MM.1S (cell line): ENCODE data around the gene SRC.

ENCODE experiments used
- DNase-seq: peaks from one replicate; pipeline ENCODE4 v3.0.0-alpha.2; 2015
- H2AFZ ChIP-seq: fragments of 300-600 bp; sonication (generic); 2 replicates; pipeline ENCODE4 v1.6.0; 2016; ENCODE audit warnings: antibody characterized with exemption, low read length
- H3F3A ChIP-seq: fragments of 300-600 bp; sonication (generic); 2 replicates; pipeline ENCODE4 v1.6.1; 2016; ENCODE audit warnings: mild to moderate bottlenecking, antibody characterized with exemption, low read length, moderate library complexity, mixed read lengths; ENCODE audit not compliant: insufficient read depth
- H3K27ac ChIP-seq: fragments of 300-600 bp; sonication (generic); 2 replicates; pipeline ENCODE4 v1.5.1; 2016; ENCODE audit warnings: mild to moderate bottlenecking, low read length
- H3K27me3 ChIP-seq: fragments of 300-600 bp; sonication (generic); replicated peaks from 2 replicates; pipeline ENCODE4 v1.6.0; 2016; ENCODE audit warnings: low read length; ENCODE audit not compliant: insufficient read depth
- H3K36me3 ChIP-seq: fragments of 300-600 bp; sonication (generic); replicated peaks from 2 replicates; pipeline ENCODE4 v1.6.1; 2016; ENCODE audit warnings: mild to moderate bottlenecking, low read length, mixed read lengths; ENCODE audit not compliant: insufficient read depth
- H3K4me1 ChIP-seq: fragments of 300-600 bp; sonication (generic); 2 replicates; pipeline ENCODE4 v1.6.1; 2016; ENCODE audit warnings: low read length, mixed read lengths
- H3K4me2 ChIP-seq: fragments of 300-600 bp; sonication (generic); 2 replicates; pipeline ENCODE4 v1.6.0; 2016; ENCODE audit warnings: low read depth, low read length
- H3K4me3 ChIP-seq: fragments of 300-600 bp; sonication (generic); 2 replicates; pipeline ENCODE4 v1.5.1; 2016; ENCODE audit warnings: low read length, mixed read lengths
- H3K79me2 ChIP-seq: fragments of 300-600 bp; sonication (generic); 2 replicates; pipeline ENCODE4 v1.6.1; 2016; ENCODE audit warnings: mixed run types, low read length, mixed read lengths
- H3K9ac ChIP-seq: fragments of 300-600 bp; sonication (generic); 2 replicates; pipeline ENCODE4 v1.6.1; 2016; ENCODE audit warnings: low read length, mixed read lengths
- H3K9me2 ChIP-seq: fragments of 300-600 bp; sonication (generic); replicated peaks from 2 replicates; pipeline ENCODE4 v1.6.1; 2016; ENCODE audit warnings: mild to moderate bottlenecking, low read length, mixed read lengths; ENCODE audit not compliant: insufficient read depth
- H3K9me3 ChIP-seq: fragments of 300-600 bp; sonication (generic); replicated peaks from 2 replicates; pipeline ENCODE4 v1.6.1; 2016; ENCODE audit warnings: mild to moderate bottlenecking, low read length, mixed read lengths; ENCODE audit not compliant: insufficient read depth
- H4K20me1 ChIP-seq: fragments of 300-600 bp; sonication (generic); 2 replicates; pipeline ENCODE4 v1.6.1; 2016; ENCODE audit warnings: mild to moderate bottlenecking, low read length, moderate library complexity, mixed read lengths; ENCODE audit not compliant: insufficient read depth
- CTCF ChIP-seq: fragments of 300-600 bp; sonication (generic); IDR thresholded peaks from 2 replicates; pipeline ENCODE4 v1.5.1; 2016; ENCODE audit warnings: antibody characterized with exemption, low read length, mixed read lengths
- EZH2 ChIP-seq: fragments of 300-600 bp; sonication (generic); optimal IDR thresholded peaks from 2 replicates; pipeline ENCODE3; 2017; ENCODE audit warnings: low read depth, mild to moderate bottlenecking, antibody characterized with exemption, low read length, mixed read lengths
- EZH2phosphoT487 ChIP-seq: fragments of 300-600 bp; sonication (generic); IDR thresholded peaks from 2 replicates; pipeline ENCODE4 v1.6.1; 2018; ENCODE audit warnings: antibody characterized with exemption, low read length

The SRC gene

GRCh38 chr20:37390891-37391525 lies 45.1 kb downstream of the SRC start:
- no peaks in the 10 kb centered on the region for H4K20me1 ChIP-seq
- TF ChIP-seq CTCF (no peak), EZH2 (no peak), EZH2phosphoT487 (no peak)
- H3K4me2 ChIP-seq: no peak overlapping the region
- no peaks in the 10 kb centered on the region for H3K27me3 ChIP-seq
- no peaks in the 10 kb centered on the region for H3K4me1 ChIP-seq
- no peak overlapping the region for H3K27ac ChIP-seq
- no peaks in the 10 kb centered on the region for H3K9me2 ChIP-seq
- H3F3A ChIP-seq: no peaks in the 10 kb centered on the region
- H3K9ac ChIP-seq: no peak overlapping the region
- DNase-seq: no peak
- no peaks in the 10 kb centered on the region for H3K36me3 ChIP-seq
- no peaks in the 10 kb centered on the region for H3K9me3 ChIP-seq
- H3K79me2 ChIP-seq: no peaks in the 10 kb centered on the region
- no peak overlapping the region for H3K4me3 ChIP-seq
- H2AFZ ChIP-seq: no peak overlapping the region

DNA sequence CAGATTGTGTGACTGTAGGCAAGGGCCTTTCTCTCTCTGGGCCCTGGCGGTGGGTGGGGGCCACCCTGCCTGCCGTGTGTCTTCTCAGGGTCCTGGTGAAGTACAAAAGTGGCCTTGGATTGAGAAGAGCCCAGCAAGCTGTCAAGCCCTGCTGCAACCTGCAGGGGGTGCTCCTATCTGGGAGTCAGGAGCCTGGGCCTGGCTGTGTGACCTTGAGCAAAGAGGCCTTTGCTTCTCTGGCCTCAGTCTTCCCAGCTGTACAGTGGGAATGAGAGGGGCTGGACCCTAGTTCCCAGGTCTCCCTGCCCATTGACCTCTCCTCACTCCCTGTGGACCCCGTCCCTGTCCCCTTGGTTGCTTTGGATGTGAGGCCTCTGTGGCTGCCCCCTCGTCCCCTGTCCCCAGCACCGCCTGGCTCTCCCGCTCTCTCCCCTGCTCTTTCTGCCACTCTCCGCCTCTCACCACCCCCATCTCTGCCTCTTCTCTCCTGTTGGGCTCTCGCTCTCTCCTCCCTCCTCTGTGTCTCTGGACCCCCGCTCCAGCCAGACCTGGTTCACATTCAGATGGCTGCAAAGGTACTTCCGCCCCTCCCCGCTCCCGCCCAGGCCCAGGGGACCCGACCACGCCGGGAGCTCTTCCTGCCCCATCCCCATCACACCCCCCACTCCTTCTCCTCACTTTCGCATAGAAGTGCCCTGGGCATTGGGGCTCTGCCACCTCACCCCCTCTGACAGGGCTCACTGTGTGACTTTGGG lies 46.7 kb downstream of the SRC start:
- H3K9ac ChIP-seq: no peak overlapping the region
- peak; percentile 47 for DNase-seq
- no peaks in the 10 kb centered on the region for H3K27me3 ChIP-seq

DNA sequence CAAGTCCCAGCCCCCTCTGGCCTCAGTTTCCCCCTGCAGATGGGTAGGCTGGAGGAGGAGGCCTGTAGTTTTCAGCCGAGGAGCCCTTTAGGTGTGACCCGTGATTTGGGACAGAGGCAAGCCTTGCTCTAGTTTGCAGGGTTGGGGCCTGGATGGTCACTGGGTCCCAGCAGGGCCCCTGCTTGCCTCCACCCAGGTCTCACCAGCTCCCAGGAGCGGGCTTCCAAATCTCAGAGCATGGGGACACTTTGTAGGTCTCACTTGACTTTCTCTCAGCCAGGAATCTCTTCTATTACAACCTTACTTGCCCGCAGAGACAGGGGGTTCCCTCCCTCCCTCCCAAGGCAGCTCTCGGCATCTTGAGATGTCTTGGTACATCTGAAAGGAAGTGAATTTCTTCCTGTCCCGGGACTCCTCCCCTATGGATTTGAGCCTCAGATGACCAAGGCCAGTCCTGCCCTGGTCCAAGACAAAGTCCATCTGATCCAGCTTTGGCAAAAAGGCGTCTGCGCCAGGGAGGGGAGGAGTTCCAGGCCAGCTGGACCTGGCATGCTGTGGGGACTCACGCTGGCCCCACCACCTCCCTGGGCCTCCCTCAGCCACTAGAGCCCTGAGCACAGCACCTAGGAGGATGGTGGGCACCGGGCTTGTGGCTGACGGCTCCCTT lies 47.4 kb downstream of the SRC start:
- no peak for DNase-seq
- Histone ChIP-seq H3K27ac (no peak overlapping the region), H3F3A (no peaks in the 10 kb centered on the region), H3K9me2 (no peaks in the 10 kb centered on the region), H4K20me1 (no peaks in the 10 kb centered on the region), H3K9ac (no peak overlapping the region), H3K4me3 (no peak overlapping the region), H3K36me3 (no peaks in the 10 kb centered on the region), H3K4me1 (no peaks in the 10 kb centered on the region), H3K4me2 (no peak overlapping the region), H3K9me3 (no peaks in the 10 kb centered on the region), H3K79me2 (no peaks in the 10 kb centered on the region), H3K27me3 (no peaks in the 10 kb centered on the region), H2AFZ (no peak overlapping the region)
- TF ChIP-seq EZH2 (no peak), EZH2phosphoT487 (no peak), CTCF (no peak)

More for the DNA sequence above, 46.7 kb downstream of the SRC start:
- Histone ChIP-seq H3K79me2 (no peaks in the 10 kb centered on the region), H3K36me3 (no peaks in the 10 kb centered on the region), H3K4me1 (no peaks in the 10 kb centered on the region), H3K9me3 (no peaks in the 10 kb centered on the region), H2AFZ (no peak overlapping the region), H3K9me2 (no peaks in the 10 kb centered on the region), H3F3A (no peaks in the 10 kb centered on the region), H3K4me2 (no peak overlapping the region), H3K4me3 (no peak overlapping the region), H3K27ac (no peak overlapping the region), H4K20me1 (no peaks in the 10 kb centered on the region)
- no peak for TF ChIP-seq EZH2phosphoT487
- peak; percentile 43 for TF ChIP-seq CTCF
